Right forelimb (tissue), 1 donor: ENCODE measurements around the gene HYOU1.
"Not testable (repeated sequence)": the region's sequence is repeated elsewhere in the genome, so short reads cannot be mapped to it uniquely, and the experiment has no call there.

ENCODE experiments used
- DNase-seq: peaks from one replicate; pipeline ENCODE4 v3.0.0-alpha.2; 2018

Gene HYOU1

GRCh38 chr11:119087123-119087522, 30.1 kb upstream of the HYOU1 start:
- DNase-seq, result no peak

- DNase-seq, result no peak
Measured at GRCh38 chr11:119085437-119085847, 28.4 kb upstream of the HYOU1 start.

GRCh38 chr11:119084663-119085436, 27.8 kb upstream of the HYOU1 start, which contains the start of gene HMBS:
Gene HMBS, plus strand, starts transcription at chr11:119084881. Its CDS starts 153 bp downstream, at chr11:119085034.
- peak; percentile 98 for DNase-seq

GRCh38 chr11:119081682-119082260, 24.8 kb upstream of the HYOU1 start:
- no peak for DNase-seq

- no peak for DNase-seq
Measured at GRCh38 chr11:119078675-119079420, 21.8 kb upstream of the HYOU1 start.

- no peak for DNase-seq
Measured at GRCh38 chr11:119077839-119078238, 20.8 kb upstream of the HYOU1 start.

GRCh38 chr11:119067371-119068222, 10.6 kb upstream of the HYOU1 start, which contains the start of gene VPS11:
Gene VPS11, plus strand, starts transcription at chr11:119067818. Its CDS starts 6 bp downstream, at chr11:119067824.
- DNase-seq, result peak; percentile 97

GRCh38 chr11:119065369-119065768, 8.4 kb upstream of the HYOU1 start:
- DNase-seq, result no peak

- DNase-seq, result no peak
Measured at GRCh38 chr11:119062779-119063178, 5.8 kb upstream of the HYOU1 start.

- no peak for DNase-seq
Measured at GRCh38 chr11:119061256-119061655, 4.3 kb upstream of the HYOU1 start.

- DNase-seq, result not testable (repeated sequence)
Measured at GRCh38 chr11:119059128-119059527, 2.1 kb upstream of the HYOU1 start.

- DNase-seq, result peak; percentile 51
Measured at GRCh38 chr11:119056421-119056999, 495 bp downstream of the HYOU1 start.

GRCh38 chr11:119055901-119056300, 1.1 kb downstream of the HYOU1 start:
- DNase-seq, result no peak

- DNase-seq, result no peak
Measured at GRCh38 chr11:119054418-119054817, 2.6 kb downstream of the HYOU1 start.

- no peak for DNase-seq
Measured at GRCh38 chr11:119052163-119052814, 4.7 kb downstream of the HYOU1 start.

- DNase-seq, result no peak
Measured at GRCh38 chr11:119051440-119052162, 5.4 kb downstream of the HYOU1 start.

- no peak for DNase-seq
Measured at GRCh38 chr11:119049081-119049480, 7.9 kb downstream of the HYOU1 start.

GRCh38 chr11:119048644-119049043, 8.4 kb downstream of the HYOU1 start:
- no peak for DNase-seq

GRCh38 chr11:119047205-119047604, 9.8 kb downstream of the HYOU1 start:
- no peak for DNase-seq

GRCh38 chr11:119046489-119046888, 10.5 kb downstream of the HYOU1 start:
- no peak for DNase-seq

- DNase-seq, result no peak
Measured at GRCh38 chr11:119044708-119045107, 12.3 kb downstream of the HYOU1 start.
